Measurements from ENCODE around the gene JSRP1. TPM values are rescaled to one million over a fixed set of nuclear protein-coding genes. Genes with fewer than 3 reads are reported as not detected.

The JSRP1 gene
- total RNA-seq, 1 donor from 2014 or later = not detected

DNA sequence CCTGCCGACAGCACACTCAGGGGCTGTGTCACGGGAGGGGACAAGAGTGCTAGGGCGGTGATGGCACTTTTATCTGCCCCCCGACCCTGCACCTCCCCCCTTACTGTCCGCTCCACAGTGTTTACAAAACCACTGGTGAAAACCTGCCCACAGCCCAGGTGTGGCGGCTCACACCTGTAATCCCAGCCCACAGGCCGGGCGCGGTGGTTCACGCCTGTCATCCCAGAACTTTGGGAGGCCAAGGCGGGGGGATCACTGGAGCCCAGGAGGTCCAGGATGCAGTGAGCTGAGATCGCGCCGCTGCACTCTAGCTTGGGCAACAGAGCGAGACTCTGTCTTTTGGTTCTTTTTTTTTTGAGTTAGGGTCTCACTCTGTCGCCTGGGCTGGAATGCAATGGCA lies 39.9 kb upstream of the JSRP1 start:
- TF ChIP-seq, protein P1, sequence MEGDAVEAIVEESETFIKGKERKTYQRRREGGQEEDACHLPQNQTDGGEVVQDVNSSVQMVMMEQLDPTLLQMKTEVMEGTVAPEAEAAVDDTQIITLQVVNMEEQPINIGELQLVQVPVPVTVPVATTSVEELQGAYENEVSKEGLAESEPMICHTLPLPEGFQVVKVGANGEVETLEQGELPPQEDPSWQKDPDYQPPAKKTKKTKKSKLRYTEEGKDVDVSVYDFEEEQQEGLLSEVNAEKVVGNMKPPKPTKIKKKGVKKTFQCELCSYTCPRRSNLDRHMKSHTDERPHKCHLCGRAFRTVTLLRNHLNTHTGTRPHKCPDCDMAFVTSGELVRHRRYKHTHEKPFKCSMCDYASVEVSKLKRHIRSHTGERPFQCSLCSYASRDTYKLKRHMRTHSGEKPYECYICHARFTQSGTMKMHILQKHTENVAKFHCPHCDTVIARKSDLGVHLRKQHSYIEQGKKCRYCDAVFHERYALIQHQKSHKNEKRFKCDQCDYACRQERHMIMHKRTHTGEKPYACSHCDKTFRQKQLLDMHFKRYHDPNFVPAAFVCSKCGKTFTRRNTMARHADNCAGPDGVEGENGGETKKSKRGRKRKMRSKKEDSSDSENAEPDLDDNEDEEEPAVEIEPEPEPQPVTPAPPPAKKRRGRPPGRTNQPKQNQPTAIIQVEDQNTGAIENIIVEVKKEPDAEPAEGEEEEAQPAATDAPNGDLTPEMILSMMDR (IDR thresholded peaks at IDR 0.05) = no peak
- Histone ChIP-seq H3K27me3 (ENCODE audit: low read depth) (peaks cover 45% of the 10 kb centered on the region), H3K9me3 (no peaks in the 10 kb centered on the region), H3K4me3 (no peak overlapping the region), H3K36me3 (no peaks in the 10 kb centered on the region), H3K27ac (no peak overlapping the region), H3K4me1 (peaks cover 13% of the 10 kb centered on the region)
- ATAC-seq (no peak), DNase-seq (no peak)
- intact Hi-C loops (cut with DNase I) = no loop called here

DNA sequence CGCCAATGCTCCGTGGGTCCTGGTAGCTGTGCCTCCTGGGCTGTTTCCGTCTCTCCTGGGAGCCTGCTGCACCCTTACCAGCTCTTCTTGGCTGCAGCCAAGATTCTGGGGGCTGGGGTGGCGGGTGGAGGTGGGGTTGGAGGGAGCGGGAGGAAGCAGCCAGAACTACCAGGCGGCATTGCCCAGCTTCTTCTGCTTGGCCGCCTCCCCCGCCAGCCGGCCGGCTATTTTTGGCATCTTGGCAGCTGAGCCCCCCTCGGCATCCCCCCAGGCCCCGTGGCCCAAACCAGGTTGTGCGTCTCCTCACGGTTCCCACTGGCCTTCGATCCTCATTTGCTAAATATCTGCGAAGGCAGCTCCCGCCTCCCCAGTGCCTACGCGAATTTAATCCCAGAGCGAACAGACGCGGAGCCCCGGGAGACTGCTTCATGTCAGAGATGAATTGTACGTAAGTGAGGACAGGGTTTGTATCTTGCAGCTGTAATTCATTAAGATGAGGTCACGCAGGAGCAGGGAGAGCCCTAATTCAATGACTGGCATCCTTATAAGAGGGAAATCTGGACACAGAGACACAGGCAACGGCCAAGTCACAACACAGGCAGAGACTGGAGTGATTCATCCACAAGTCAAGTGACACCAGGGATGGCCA lies 38.6 kb upstream of the JSRP1 start:
- Histone ChIP-seq H3K36me3 (no peaks in the 10 kb centered on the region), H3K9me3 (no peaks in the 10 kb centered on the region), H3K27ac (no peak overlapping the region), H3K4me3 (no peak overlapping the region), H3K27me3 (ENCODE audit: low read depth) (peaks cover 49% of the 10 kb centered on the region), H3K4me1 (peaks cover 26% of the 10 kb centered on the region)
- DNase-seq (no peak), ATAC-seq (no peak)
- intact Hi-C loops (cut with DNase I) = no loop called here
- TF ChIP-seq, protein P1 (IDR thresholded peaks at IDR 0.05) = no peak

DNA sequence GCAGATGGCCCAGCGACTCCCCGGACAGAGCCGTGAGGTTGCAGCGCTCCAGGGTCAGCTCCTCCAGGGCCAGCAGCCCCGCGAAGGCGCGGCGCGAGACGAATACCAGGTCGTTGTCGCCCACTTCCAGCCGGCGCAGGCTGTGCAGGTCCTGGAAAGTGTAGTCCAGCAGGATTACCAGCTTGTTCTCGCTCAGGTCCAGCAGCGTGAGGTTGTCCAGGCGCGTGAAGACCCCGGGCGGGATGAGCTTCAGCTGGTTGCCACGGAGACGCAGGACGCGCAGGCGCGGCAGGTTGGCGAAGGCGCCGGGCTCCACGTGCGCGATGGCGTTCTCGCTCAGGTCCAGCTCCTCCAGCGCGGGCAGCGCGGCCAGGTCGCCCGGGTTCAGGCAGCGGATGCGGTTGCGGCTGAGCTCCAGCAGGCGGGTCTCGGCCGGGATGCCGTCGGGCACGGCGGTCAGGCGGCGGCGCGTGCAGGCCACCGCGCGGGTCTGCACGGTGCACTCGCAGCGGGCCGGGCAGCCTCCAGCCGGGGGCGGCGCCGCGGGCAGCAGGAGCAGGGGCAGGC lies 35.1 kb upstream of the JSRP1 start:
- no peak for DNase-seq
- Histone ChIP-seq H3K4me1 (peaks cover 37% of the 10 kb centered on the region), H3K4me3 (peak overlapping the region; percentile 54), H3K27me3 (ENCODE audit: low read depth) (peaks cover 62% of the 10 kb centered on the region), H3K27ac (peak overlapping the region; percentile 87), H3K36me3 (no peaks in the 10 kb centered on the region), H3K9me3 (no peaks in the 10 kb centered on the region)
- TF ChIP-seq, protein P1 (IDR thresholded peaks at IDR 0.05) = no peak
- intact Hi-C loops (cut with DNase I) = no loop called here
- peak in 1 of 2 donors; percentile 4 for ATAC-seq

DNA sequence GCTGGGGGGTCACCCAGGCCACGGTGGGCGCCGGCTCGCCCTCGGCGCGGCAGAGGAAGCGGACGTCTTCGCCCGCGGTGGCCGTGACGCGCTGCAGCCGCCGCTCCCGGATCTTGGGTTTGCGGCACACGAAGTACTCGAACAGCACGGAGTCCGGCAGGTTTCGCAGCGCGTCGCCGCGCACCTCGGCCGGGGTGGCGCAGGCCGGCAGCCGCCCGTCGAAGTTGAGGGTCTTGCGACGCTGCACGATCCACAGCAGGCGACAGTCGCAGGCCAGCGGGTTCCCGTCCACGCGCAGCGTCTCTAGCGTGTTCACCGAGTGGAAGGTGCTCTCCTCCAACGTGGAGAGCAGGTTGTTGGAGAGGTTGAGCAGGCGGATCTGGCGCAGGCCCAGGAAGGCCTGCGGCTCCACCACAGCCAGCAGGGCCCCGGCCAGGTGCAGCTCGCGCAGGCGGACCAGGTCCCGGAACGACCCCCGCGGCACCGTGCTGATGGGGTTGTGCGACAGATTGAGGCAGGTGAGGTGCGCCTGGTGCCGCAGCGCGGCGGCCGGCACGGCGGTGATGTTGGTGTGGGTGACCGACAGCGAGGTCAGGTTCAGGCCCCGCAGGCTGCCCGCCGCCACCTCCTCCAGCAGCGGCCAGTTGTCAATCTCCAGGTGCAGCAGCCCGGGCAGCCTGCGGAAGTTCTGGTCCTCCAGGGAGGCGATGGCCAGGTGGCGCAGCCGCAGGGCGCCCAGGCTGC lies 34.4 kb upstream of the JSRP1 start:
- Histone ChIP-seq H3K4me3 (peak overlapping the region; percentile 54), H3K9me3 (no peaks in the 10 kb centered on the region), H3K36me3 (no peaks in the 10 kb centered on the region), H3K4me1 (peaks cover 37% of the 10 kb centered on the region), H3K27me3 (ENCODE audit: low read depth) (peaks cover 56% of the 10 kb centered on the region), H3K27ac (peak overlapping the region; percentile 87)
- TF ChIP-seq, protein P1 (IDR thresholded peaks at IDR 0.05) = no peak
- no peak for DNase-seq
- peak in 1 of 2 donors; percentile 17 for ATAC-seq
- intact Hi-C loops (cut with DNase I) = no loop called here

DNA sequence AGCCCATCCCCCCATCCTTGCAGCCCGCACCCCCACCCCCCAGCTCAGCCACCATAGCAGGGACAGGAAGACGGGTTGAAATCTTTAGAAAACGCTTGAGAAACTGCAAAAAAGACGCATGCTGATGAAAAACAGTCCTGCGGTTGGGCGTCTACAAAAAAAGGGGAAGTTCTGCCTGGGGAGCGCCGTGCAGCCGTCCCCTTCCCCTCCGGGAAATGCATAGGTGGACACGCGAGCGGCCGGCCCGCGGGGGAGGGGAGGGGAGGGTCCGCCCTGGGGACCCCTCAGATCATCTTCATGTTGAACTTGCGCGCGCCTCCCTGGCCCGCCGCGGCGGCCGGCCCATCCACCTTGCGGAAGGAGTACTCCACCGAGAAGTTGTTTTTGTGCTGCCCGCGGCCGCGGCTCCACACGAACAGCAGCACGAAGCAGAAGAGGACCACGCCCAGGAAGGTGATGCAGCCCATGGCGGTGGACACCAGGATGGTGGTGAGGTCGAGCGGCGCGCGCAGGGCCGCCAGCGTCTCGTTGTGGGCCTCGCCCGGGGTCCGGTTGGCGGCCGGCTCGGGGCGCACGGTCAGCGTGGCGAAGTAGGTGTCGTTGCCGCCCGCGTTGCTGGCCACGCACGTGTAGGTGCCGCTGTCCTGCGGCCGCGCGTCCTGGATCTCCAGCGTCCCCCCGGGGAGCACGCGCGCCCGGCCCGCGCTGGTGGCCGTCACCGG lies 33.7 kb upstream of the JSRP1 start:
- peak; percentile 61 to 64 for ATAC-seq
- H3K4me3 ChIP-seq = peak overlapping the region; percentile 54
- peaks cover 34% of the 10 kb centered on the region for H3K4me1 ChIP-seq
- TF ChIP-seq, protein P1 (IDR thresholded peaks at IDR 0.05) = no peak
- H3K9me3 ChIP-seq = no peaks in the 10 kb centered on the region
- DNase-seq = peak; percentile 82
- intact Hi-C loops (cut with DNase I) = no loop called here
- peak overlapping the region; percentile 87 for H3K27ac ChIP-seq
- H3K27me3 ChIP-seq (ENCODE audit: low read depth) = peaks cover 56% of the 10 kb centered on the region
- H3K36me3 ChIP-seq = no peaks in the 10 kb centered on the region
